Thymus (tissue), 11 donors: Measurements from ENCODE around the gene GSTP1. TPM values are rescaled to one million over a fixed set of nuclear protein-coding genes. Genes with fewer than 3 reads are reported as not detected.

Source experiments
- DNase-seq, 9 donors: peaks; one replicate each; pipeline ENCODE4 v3.0.0-alpha.2; 2013; ENCODE audit warnings: low spot score in 9 of 9, low read depth in 6 of 9, missing footprints in 1 of 9
- H3K27ac ChIP-seq, 2 donors: one replicate each; pipeline ENCODE4 v1.5.1; 2013; ENCODE audit warnings: control low read depth in 1 of 2, low read depth in 1 of 2, low read length in 1 of 2, mild to moderate bottlenecking in 1 of 2, moderate library complexity in 1 of 2
- H3K27me3 ChIP-seq, 2 donors: one replicate each; pipeline ENCODE4 v1.5.1; 2013; ENCODE audit warnings: low read length in 1 of 2; ENCODE audit not compliant: control insufficient read depth in 2 of 2, insufficient read depth in 1 of 2
- H3K36me3 ChIP-seq, 2 donors: one replicate each; pipeline ENCODE4 v1.5.1; 2013; ENCODE audit warnings: low read length in 1 of 2, mild to moderate bottlenecking in 1 of 2, moderate library complexity in 1 of 2; ENCODE audit not compliant: control insufficient read depth in 2 of 2, insufficient read depth in 2 of 2
- H3K4me1 ChIP-seq, 2 donors: one replicate each; pipeline ENCODE4 v1.5.1; 2013; ENCODE audit warnings: low read length in 2 of 2; ENCODE audit not compliant: control insufficient read depth in 2 of 2, insufficient read depth in 2 of 2
- H3K4me3 ChIP-seq, 2 donors: one replicate each; pipeline ENCODE4 v1.5.1; 2013; ENCODE audit warnings: low read length in 2 of 2, control low read depth in 1 of 2, mild to moderate bottlenecking in 1 of 2
- H3K9me3 ChIP-seq, 2 donors: one replicate each; pipeline ENCODE4 v1.5.1; 2013; ENCODE audit warnings: low read length in 1 of 2, mild to moderate bottlenecking in 1 of 2; ENCODE audit not compliant: control insufficient read depth in 2 of 2, insufficient read depth in 1 of 2
- WGBS: extraction: QIAGEN DNeasy Blood & Tissue Kit; methylation state at CpG from one replicate; pipeline ENCODE4 v1.1.7; 2013; 5-methylcytosine and 5-hydroxymethylcytosine counted together
- polyA plus RNA-seq: library from polyadenylated mRNA; stranded (reverse); fragments of 200-250 nt; gene quantifications from one replicate; pipeline ENCODE4 v1.2.3, GENCODE V29; 2013
- total RNA-seq: library from RNA; stranded (reverse); fragments of 120-200 nt; gene quantifications from one replicate; pipeline ENCODE4 v1.2.4, GENCODE V29; 2013
- donor health status: healthy.

The GSTP1 gene
- total and polyA plus RNA-seq, 2 donors, result 389 to 630 TPM

GRCh38 chr11:67632982-67633755, 49.6 kb downstream of the GSTP1 start:
- peaks cover 0 to 4% of the 10 kb centered on the region in 2 donors for H3K9me3 ChIP-seq
- H3K36me3 ChIP-seq, result no peaks in the 10 kb centered on the region
- no peak overlapping the region for H3K27ac ChIP-seq
- H3K27me3 ChIP-seq, result no peaks in the 10 kb centered on the region
- DNase-seq, result no peak
- 98% methylated on average over 30 of the region's 30 CpGs for WGBS
- no peak overlapping the region for H3K4me3 ChIP-seq
- H3K4me1 ChIP-seq, result peaks cover 7 to 20% of the 10 kb centered on the region in 2 donors

GRCh38 chr11:67633758-67634365, 50.2 kb downstream of the GSTP1 start:
- peaks cover 0 to 4% of the 10 kb centered on the region in 2 donors for H3K9me3 ChIP-seq
- no peak overlapping the region for H3K27ac ChIP-seq
- 90% methylated on average over 22 of the region's 22 CpGs for WGBS
- no peak overlapping the region for H3K4me3 ChIP-seq
- peaks cover 7 to 18% of the 10 kb centered on the region in 2 donors for H3K4me1 ChIP-seq
- no peak for DNase-seq
- H3K36me3 ChIP-seq, result no peaks in the 10 kb centered on the region
- no peaks in the 10 kb centered on the region for H3K27me3 ChIP-seq

GRCh38 chr11:67634366-67635230, 51.0 kb downstream of the GSTP1 start:
- WGBS, result 94% methylated on average over 20 of the region's 20 CpGs
- Histone ChIP-seq H3K36me3 (no peaks in the 10 kb centered on the region), H3K4me3 (no peak overlapping the region), H3K27me3 (peaks cover 0 to 2% of the 10 kb centered on the region in 2 donors), H3K9me3 (peaks cover 0 to 4% of the 10 kb centered on the region in 2 donors), H3K4me1 (peaks cover 7 to 10% of the 10 kb centered on the region in 2 donors), H3K27ac (no peak overlapping the region)
- no peak for DNase-seq

GRCh38 chr11:67635231-67635521, 51.6 kb downstream of the GSTP1 start:
- peaks cover 0 to 4% of the 10 kb centered on the region in 2 donors for H3K9me3 ChIP-seq
- WGBS, result 97% methylated on average over 4 of the region's 4 CpGs

More at GRCh38 chr11:67635231-67635521, 51.6 kb downstream of the GSTP1 start:
- Histone ChIP-seq H3K36me3 (no peaks in the 10 kb centered on the region), H3K4me1 (peaks cover 7 to 11% of the 10 kb centered on the region in 2 donors), H3K27ac (no peak overlapping the region), H3K27me3 (peaks cover 0 to 5% of the 10 kb centered on the region in 2 donors), H3K4me3 (no peak overlapping the region)
- DNase-seq, result no peak

Other genes starting within 250 kb of the GSTP1 start
- gene POLD4, start 230.3 kb upstream of the GSTP1 start, total RNA-seq, result 70.0 TPM
- gene POLD4, start 230.3 kb upstream of the GSTP1 start, polyA plus RNA-seq, result 143 TPM
- gene CLCF1, start 210.2 kb upstream of the GSTP1 start, total RNA-seq, result 0.19 TPM
- 2.0 TPM for gene CLCF1, start 210.2 kb upstream of the GSTP1 start, polyA plus RNA-seq
- gene RAD9A, start 191.8 kb upstream of the GSTP1 start, total RNA-seq, result 9.5 TPM
- gene RAD9A, start 191.8 kb upstream of the GSTP1 start, polyA plus RNA-seq, result 35.2 TPM
- 207 TPM for gene PPP1CA, start 182.0 kb upstream of the GSTP1 start, total RNA-seq
- gene PPP1CA, start 182.0 kb upstream of the GSTP1 start, polyA plus RNA-seq, result 141 TPM
- 172 TPM for gene TBC1D10C, start 179.7 kb upstream of the GSTP1 start, total RNA-seq
- gene TBC1D10C, start 179.7 kb upstream of the GSTP1 start, polyA plus RNA-seq, result 318 TPM
- gene CARNS1, start 168.1 kb upstream of the GSTP1 start, total RNA-seq, result 0.57 TPM
- 1.7 TPM for gene CARNS1, start 168.1 kb upstream of the GSTP1 start, polyA plus RNA-seq
- gene RPS6KB2, start 155.3 kb upstream of the GSTP1 start, total RNA-seq, result 50.1 TPM
- 76.8 TPM for gene RPS6KB2, start 155.3 kb upstream of the GSTP1 start, polyA plus RNA-seq
- gene PTPRCAP, start 146.1 kb upstream of the GSTP1 start, total RNA-seq, result 198 TPM
- gene PTPRCAP, start 146.1 kb upstream of the GSTP1 start, polyA plus RNA-seq, result 151 TPM
- 45.6 TPM for gene CORO1B, start 140.3 kb upstream of the GSTP1 start, total RNA-seq
- gene CORO1B, start 140.3 kb upstream of the GSTP1 start, polyA plus RNA-seq, result 32.3 TPM
- gene GPR152, start 131.1 kb upstream of the GSTP1 start, total RNA-seq, result not detected
- not detected for gene GPR152, start 131.1 kb upstream of the GSTP1 start, polyA plus RNA-seq
- gene CABP4, start 128.5 kb upstream of the GSTP1 start, total RNA-seq, result 0.52 TPM
- 1.6 TPM for gene CABP4, start 128.5 kb upstream of the GSTP1 start, polyA plus RNA-seq
- gene TMEM134, start 114.6 kb upstream of the GSTP1 start, total RNA-seq, result 17.3 TPM
- 96.3 TPM for gene TMEM134, start 114.6 kb upstream of the GSTP1 start, polyA plus RNA-seq
- gene AIP, start 100.8 kb upstream of the GSTP1 start, total RNA-seq, result 111 TPM
- gene AIP, start 100.8 kb upstream of the GSTP1 start, polyA plus RNA-seq, result 96.4 TPM
- 21.6 TPM for gene PITPNM1, start 78.4 kb upstream of the GSTP1 start, total RNA-seq
- 57.2 TPM for gene PITPNM1, start 78.4 kb upstream of the GSTP1 start, polyA plus RNA-seq
- gene CDK2AP2, start 75.7 kb upstream of the GSTP1 start, total RNA-seq, result 31.4 TPM
- gene CDK2AP2, start 75.7 kb upstream of the GSTP1 start, polyA plus RNA-seq, result 51.2 TPM
- 0.05 TPM for gene CABP2, start 60.4 kb upstream of the GSTP1 start, total RNA-seq
- gene CABP2, start 60.4 kb upstream of the GSTP1 start, polyA plus RNA-seq, result 0.14 TPM
- 126 TPM for gene NDUFV1, start 23.1 kb downstream of the GSTP1 start, total RNA-seq
- gene NDUFV1, start 23.1 kb downstream of the GSTP1 start, polyA plus RNA-seq, result 207 TPM
- 5.8 TPM for gene NUDT8, start 46.1 kb downstream of the GSTP1 start, total RNA-seq
- 4.7 TPM for gene NUDT8, start 46.1 kb downstream of the GSTP1 start, polyA plus RNA-seq
- 0.05 TPM for gene TBX10, start 56.0 kb downstream of the GSTP1 start, total RNA-seq
- gene TBX10, start 56.0 kb downstream of the GSTP1 start, polyA plus RNA-seq, result 0.09 TPM
- 1.9 TPM for gene ACY3, start 66.9 kb downstream of the GSTP1 start, total RNA-seq
- gene ACY3, start 66.9 kb downstream of the GSTP1 start, polyA plus RNA-seq, result 1.6 TPM
- 0.57 TPM for gene ALDH3B2, start 90.8 kb downstream of the GSTP1 start, total RNA-seq
- gene ALDH3B2, start 90.8 kb downstream of the GSTP1 start, polyA plus RNA-seq, result 11.1 TPM